SKM-1 (cell line): ENCODE measurements around the gene RAPGEF3.

Experiments
- DNase-seq: peaks from one replicate; lab custom pipeline; 2025; ENCODE audit not compliant: unreplicated experiment; lab: John Stamatoyannopoulos, UW

Gene RAPGEF3

DNA sequence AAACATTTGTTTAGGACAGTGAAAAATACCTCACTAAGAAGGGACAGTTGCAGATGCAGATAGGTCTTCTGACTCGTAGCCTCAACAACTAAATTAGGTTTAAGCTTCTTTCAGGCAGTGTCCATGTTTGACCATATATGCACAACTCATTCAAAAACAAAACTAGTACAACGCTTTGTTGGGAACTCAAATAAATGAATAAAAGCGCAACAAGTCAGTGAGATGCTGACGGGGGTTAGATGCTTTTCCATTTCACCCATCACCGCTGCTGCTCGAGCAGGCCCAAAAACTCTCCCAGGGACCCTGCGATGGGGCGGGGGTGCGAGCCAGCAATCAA is 53.5 kb downstream of the RAPGEF3 start:
- no peak for DNase-seq

DNA sequence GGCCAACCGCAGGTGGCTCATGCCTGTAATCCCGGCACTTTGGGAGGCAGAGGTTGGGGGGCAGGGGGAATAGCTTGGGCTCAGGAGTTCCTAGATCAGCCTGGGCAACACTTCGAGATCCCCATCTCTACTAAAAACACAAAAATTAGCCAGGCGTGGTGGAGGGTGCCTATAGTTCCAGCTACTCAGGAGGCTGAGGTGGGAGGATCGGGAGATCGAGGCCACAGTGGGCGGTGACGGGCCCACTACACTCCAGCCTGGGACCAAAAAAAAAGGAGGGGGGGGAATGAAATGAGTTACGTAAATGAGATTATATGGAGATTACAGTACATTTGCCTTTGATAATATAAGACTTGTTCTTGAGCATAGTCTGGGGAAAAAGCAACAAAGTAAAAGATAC is 54.0 kb downstream of the RAPGEF3 start:
- no peak for DNase-seq

DNA sequence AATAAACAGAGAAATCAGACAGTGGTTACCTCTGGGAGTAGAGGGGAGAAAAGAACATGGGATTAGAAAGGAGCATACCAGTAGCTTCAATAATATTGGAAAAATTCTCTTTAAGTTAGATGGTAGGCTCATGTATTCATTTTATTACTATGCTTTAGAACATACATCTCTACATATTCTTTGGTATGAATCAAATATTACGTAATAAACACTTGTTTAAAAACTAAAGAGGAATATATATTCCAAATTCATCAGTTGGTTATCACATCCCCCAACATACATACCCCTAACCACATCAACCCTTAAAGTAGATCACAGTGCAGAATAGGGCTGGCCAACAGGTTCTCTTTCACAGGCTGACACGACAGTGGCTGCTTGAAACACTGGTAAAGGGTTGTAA is 58.4 kb downstream of the RAPGEF3 start:
- no peak for DNase-seq

DNA sequence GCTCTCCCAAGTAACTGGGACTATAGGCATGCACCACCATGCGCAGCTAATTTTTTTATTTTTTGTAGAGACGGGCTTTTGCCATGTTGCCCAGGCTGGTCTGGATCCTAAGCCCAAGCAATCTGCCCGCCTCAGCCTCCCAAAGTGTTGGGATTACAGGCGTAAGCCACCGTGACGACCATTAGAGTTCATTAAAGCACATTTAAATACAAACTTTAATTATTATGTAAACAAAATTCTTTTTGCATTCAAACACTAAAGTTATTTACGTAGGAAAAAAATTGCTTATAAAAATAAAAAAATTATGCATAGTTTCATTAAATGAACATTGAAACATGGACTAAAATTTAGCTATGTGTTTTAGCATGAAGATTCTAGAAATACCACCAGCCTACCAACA is 60.0 kb downstream of the RAPGEF3 start:
- DNase-seq: no peak

DNA sequence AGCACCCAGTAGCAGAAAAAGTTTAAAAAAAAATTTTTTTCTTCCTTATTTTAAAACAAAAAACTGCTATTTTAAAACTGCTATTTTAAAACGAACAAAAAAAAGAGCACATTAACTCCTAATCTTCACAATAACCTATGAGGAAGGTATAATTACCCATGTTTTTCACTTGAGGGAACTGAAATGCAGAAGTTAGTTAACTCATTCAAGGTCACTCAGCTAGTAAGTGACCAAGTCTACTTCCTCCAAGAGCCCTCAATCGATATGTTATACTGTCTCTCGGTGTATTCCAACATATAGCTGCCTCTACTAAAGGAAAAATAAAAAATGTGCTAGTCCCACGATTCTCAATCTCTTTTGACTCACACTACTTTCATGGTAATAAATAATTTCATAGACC is 60.6 kb downstream of the RAPGEF3 start:
- peak; percentile 13 for DNase-seq

DNA sequence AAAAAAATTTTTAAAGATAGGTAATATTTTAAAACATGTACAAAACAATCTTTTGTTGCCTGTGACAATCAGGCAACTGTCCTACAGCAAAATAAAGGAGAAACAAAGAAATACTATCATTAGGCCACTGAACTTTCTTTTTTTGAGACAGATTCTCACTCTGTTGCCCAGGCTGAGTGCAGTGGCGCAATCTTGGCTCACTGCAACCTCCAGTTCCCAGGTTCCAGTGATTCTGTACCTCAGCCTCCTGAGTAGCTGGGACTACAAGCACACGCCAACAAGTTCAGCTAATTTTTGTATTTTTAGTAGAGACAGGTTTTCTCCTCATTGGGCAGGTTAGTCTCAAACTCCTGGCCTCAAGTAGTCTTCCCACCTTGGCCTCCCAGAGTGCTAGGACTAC is 69.5 kb downstream of the RAPGEF3 start:
- DNase-seq: no peak

DNA sequence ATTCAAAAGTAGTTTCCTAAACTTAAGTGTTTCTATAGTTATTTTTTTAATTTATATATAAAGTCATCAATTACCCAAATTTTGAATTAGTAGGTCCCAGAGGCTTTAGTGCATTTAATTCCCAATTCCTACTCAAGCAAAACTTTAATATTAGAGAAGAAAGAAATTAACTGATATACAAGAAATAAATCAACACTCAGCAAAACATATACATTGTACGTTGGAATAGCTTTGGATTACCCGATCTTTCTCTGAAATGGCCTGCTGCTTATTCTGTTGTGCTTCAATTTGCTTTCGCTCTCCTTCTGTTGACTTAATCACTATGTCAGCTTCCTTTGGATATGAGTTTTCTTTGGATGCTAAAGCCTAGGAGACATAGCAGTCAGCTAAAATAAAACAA is 71.0 kb downstream of the RAPGEF3 start:
- DNase-seq: no peak

DNA sequence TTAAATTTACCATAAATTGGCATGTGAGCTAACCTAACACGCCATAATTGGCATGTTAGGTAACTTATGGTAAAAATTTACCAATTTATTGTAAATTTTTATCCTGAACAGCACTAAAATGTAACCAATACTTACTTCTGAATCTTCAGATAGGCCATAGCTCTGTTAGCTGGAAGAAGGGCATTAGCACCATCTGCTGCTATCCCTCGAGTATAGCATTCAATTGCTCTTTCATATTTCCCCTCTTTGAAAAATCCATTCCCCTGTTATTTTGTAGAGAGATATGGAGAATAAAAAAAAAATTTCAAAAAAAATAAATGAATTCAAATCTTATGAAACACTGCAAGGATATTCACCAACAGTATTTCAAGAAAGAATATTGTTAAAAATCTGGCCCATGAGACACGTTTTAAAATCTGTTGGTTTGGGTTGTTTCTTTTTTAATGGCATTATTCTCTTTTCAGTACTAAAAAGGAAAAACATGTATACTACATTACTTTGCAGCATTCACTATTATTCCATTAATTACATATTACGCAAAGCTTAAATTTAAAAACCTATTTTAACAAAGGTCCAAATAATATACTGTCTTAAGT is 71.9 kb downstream of the RAPGEF3 start:
- DNase-seq: no peak
